Measurements from ENCODE around the gene CD164L2.
A peak's percentile ranks its signal among the peaks of the same experiment; 100 is the strongest.

Gene CD164L2

DNA sequence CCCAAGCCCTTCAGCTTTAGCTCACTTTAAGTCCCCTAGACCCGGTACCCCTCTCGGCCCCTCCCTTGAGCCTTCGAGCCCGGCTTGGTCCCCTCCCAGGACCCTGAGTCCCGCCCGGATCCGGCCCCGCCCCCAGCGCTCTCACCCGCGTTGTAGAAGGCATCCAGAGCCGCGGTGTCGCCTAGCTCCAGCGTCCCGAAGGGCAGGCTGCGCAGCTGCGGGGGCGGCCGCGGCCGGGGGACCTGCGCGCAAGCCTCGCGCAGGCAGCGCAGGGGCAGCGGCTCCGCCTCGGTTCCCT lies 17.1 kb downstream of the CD164L2 start:
- Histone ChIP-seq H3K23ac (ENCODE audit: low read length) (no peak overlapping the region), H3K79me1 (ENCODE audit: low read length) (no peaks in the 10 kb centered on the region), H2AK5ac (ENCODE audit: low read length) (no peak overlapping the region), H3K79me2 (ENCODE audit: control insufficient read depth, insufficient read depth, low read length) (no peaks in the 10 kb centered on the region), H2BK120ac (ENCODE audit: low read depth, low read length) (no peak overlapping the region), H4K5ac (ENCODE audit: low read length) (no peak overlapping the region), H3K4me2 (ENCODE audit: low read length) (peak overlapping the region; percentile 96), H3K9ac (ENCODE audit: low read length) (peak overlapping the region; percentile 89), H3K4me3 (ENCODE audit: low read length) (peak overlapping the region; percentile 53), H3K56ac (ENCODE audit: low read length) (peak overlapping the region; percentile 62), H3K4me1 (ENCODE audit: control insufficient read depth, low read depth, low read length) (peaks cover 3% of the 10 kb centered on the region), H3K27me3 (ENCODE audit: insufficient read depth, low read length, poor library complexity) (no peaks in the 10 kb centered on the region), H3K4ac (ENCODE audit: low read depth, low read length) (peak overlapping the region; percentile 50), H3K27ac (ENCODE audit: low read depth, low read length) (peak overlapping the region; percentile 79), H3K18ac (ENCODE audit: low read length) (peak overlapping the region; percentile 54), H4K8ac (ENCODE audit: low read depth, low read length) (no peak overlapping the region), H2BK15ac (replicated peaks; ENCODE audit: low read depth) (no peak overlapping the region), H2BK5ac (ENCODE audit: low read length) (no peak overlapping the region), H3K36me3 (ENCODE audit: control insufficient read depth, insufficient read depth, low read length) (no peaks in the 10 kb centered on the region)
- DNase-seq = peak; percentile 91
- WGBS (ENCODE audit: extremely low coverage, insufficient coverage, low lambda C conversion rate) = no CpG with 5 or more reads among the region's 30 CpGs

DNA sequence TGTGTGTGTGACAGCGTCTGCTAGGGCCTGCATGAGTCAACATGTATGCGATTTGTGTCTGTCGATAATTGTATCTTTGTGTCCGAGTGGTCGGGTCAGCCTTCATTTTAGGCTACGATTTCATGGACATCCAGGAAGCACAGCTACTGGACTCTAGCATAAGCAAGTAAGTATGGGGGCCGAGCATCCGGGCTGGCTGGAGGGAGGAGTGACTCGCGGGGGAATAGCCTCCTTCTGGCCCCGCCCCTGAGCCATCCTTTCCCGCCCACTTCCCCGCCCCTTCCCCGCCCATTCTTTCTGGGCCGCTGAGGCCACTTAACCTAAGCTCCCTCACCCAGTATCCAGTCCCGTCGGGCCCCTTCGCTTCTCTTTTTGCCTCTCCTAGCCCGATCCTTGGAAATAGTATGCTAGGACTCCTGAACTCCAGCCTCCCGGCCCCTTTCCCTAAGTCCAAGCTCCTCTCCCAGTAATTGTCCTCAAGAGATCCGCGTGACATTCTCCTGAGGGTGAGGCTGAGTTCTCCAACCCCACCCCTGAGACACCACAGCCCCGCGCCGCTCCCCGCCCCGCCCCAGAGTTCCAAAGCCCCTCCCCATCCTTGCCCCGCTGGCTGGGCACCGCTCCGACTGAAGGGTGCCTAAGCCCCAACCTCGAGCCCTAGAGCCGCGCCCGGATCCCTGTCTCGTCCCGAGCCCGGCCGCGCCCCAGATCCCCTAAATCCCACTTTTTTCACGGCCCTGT lies 17.6 kb downstream of the CD164L2 start:
- no CpG with 5 or more reads among the region's 40 CpGs for WGBS (ENCODE audit: extremely low coverage, insufficient coverage, low lambda C conversion rate)
- Histone ChIP-seq H2AK5ac (ENCODE audit: low read length) (no peak overlapping the region), H3K36me3 (ENCODE audit: control insufficient read depth, insufficient read depth, low read length) (no peaks in the 10 kb centered on the region), H3K18ac (ENCODE audit: low read length) (no peak overlapping the region), H3K27ac (ENCODE audit: low read depth, low read length) (no peak overlapping the region), H3K9ac (ENCODE audit: low read length) (peak overlapping the region; percentile 89), H3K23ac (ENCODE audit: low read length) (no peak overlapping the region), H2BK120ac (ENCODE audit: low read depth, low read length) (no peak overlapping the region), H2BK15ac (replicated peaks; ENCODE audit: low read depth) (no peak overlapping the region), H3K4me3 (ENCODE audit: low read length) (peak overlapping the region; percentile 53), H3K27me3 (ENCODE audit: insufficient read depth, low read length, poor library complexity) (no peaks in the 10 kb centered on the region), H3K79me2 (ENCODE audit: control insufficient read depth, insufficient read depth, low read length) (no peaks in the 10 kb centered on the region), H3K56ac (ENCODE audit: low read length) (peak overlapping the region; percentile 62), H3K4me2 (ENCODE audit: low read length) (peak overlapping the region; percentile 81), H3K4me1 (ENCODE audit: control insufficient read depth, low read depth, low read length) (peaks cover 3% of the 10 kb centered on the region), H3K4ac (ENCODE audit: low read depth, low read length) (no peak overlapping the region), H3K79me1 (ENCODE audit: low read length) (no peaks in the 10 kb centered on the region), H4K8ac (ENCODE audit: low read depth, low read length) (no peak overlapping the region), H2BK5ac (ENCODE audit: low read length) (no peak overlapping the region), H4K5ac (ENCODE audit: low read length) (no peak overlapping the region)
- DNase-seq = peak; percentile 94

DNA sequence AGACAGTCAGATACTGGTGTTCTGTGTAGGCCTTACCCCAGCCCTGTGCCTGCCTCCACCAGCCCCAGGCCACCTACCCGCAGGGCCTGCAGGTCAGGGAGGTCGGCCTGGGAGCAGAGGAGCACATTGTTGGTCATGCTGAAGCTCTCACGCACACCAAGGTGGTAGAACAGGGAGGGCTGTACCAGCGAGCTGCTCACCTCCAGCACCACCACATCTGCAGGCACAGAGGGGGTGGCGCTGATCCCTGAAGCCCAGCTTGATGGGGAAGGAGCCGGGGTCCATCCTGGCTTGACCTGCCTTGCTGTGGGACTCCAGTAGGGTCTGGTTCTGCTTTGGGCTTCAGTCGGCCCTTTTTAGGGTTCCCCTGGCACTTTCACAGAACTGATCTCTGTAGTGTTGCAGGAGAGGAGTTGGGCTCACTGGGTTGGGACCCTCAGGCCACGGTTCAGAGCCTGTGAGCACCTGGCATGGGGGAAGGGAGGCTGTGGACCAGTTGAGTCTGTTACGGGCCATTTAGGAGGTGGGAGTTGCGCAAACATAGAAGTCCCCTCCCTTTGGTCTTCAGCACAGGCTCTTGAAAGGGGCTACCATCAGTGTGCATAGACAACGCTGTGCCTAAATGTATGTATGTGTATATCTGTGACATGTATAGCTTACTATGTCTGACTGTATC lies 18.3 kb downstream of the CD164L2 start:
- no peak overlapping the region for H3K18ac ChIP-seq (ENCODE audit: low read length)
- no CpG with 5 or more reads among the region's 11 CpGs for WGBS (ENCODE audit: extremely low coverage, insufficient coverage, low lambda C conversion rate)
- H3K79me1 ChIP-seq (ENCODE audit: low read length) = no peaks in the 10 kb centered on the region
- H3K27me3 ChIP-seq (ENCODE audit: insufficient read depth, low read length, poor library complexity) = no peaks in the 10 kb centered on the region
- H2AK5ac ChIP-seq (ENCODE audit: low read length) = peak overlapping the region; percentile 23
- no peak overlapping the region for H4K8ac ChIP-seq (ENCODE audit: low read depth, low read length)
- no peak overlapping the region for H4K5ac ChIP-seq (ENCODE audit: low read length)
- no peak for DNase-seq
- H3K23ac ChIP-seq (ENCODE audit: low read length) = no peak overlapping the region
- H3K4me2 ChIP-seq (ENCODE audit: low read length) = no peak overlapping the region
- peak overlapping the region; percentile 42 for H3K56ac ChIP-seq (ENCODE audit: low read length)
- no peak overlapping the region for H2BK5ac ChIP-seq (ENCODE audit: low read length)
- no peak overlapping the region for H3K27ac ChIP-seq (ENCODE audit: low read depth, low read length)
- no peaks in the 10 kb centered on the region for H3K79me2 ChIP-seq (ENCODE audit: control insufficient read depth, insufficient read depth, low read length)
- H3K9ac ChIP-seq (ENCODE audit: low read length) = no peak overlapping the region
- H2BK120ac ChIP-seq (ENCODE audit: low read depth, low read length) = no peak overlapping the region
- no peak overlapping the region for H2BK15ac ChIP-seq (replicated peaks; ENCODE audit: low read depth)
- H3K4me3 ChIP-seq (ENCODE audit: low read length) = no peak overlapping the region
- H3K4ac ChIP-seq (ENCODE audit: low read depth, low read length) = no peak overlapping the region
- no peaks in the 10 kb centered on the region for H3K36me3 ChIP-seq (ENCODE audit: control insufficient read depth, insufficient read depth, low read length)
- H3K4me1 ChIP-seq (ENCODE audit: control insufficient read depth, low read depth, low read length) = peaks cover 6% of the 10 kb centered on the region

DNA sequence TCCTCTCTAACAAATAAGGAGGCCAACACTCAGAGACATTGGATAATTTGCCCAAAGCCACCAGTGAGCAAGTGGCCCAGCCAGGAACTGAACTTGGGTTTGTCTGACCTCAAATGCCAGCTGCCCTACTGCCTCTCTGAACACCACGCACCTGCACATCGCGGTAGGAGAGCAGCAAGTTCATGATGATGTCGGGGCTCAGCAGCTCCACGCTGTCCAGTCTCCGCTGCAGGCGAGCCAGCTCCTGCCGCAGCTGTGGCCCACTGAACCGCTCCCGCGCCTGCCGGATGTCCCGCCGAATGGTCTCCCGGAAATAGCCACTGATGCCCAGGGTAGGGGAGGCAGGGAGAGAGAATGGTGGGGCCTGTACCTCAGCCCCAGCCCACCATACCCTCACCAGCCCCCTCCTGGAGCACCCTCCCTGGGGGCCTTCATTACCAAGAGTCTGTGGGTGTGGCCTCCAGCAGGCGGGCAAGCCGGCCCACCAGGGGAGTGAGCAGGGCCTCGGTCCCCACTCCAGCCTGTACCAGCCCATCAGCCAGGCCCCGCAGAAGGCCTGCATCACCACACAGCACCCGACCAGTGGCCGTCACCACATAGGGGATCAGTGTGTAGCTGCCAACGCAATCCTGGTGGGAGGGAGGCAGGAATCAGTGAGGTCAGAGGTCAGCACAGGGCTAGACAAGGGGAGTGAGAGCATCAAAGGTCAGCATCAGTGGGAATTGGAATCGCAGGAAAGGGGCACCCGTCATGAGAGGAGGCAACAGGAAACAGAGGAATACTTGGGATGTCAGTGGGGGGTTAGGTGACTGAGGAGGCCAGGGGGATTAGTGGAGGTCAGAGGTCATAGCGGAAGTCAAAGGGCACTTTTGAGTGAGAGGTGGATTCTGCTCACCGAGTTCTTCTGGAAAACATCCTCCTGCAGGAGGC lies 19.1 kb downstream of the CD164L2 start:
- peaks cover 7% of the 10 kb centered on the region for H3K4me1 ChIP-seq (ENCODE audit: control insufficient read depth, low read depth, low read length)
- no peak overlapping the region for H3K23ac ChIP-seq (ENCODE audit: low read length)
- no peaks in the 10 kb centered on the region for H3K79me1 ChIP-seq (ENCODE audit: low read length)
- H3K4ac ChIP-seq (ENCODE audit: low read depth, low read length) = no peak overlapping the region
- no peak overlapping the region for H3K27ac ChIP-seq (ENCODE audit: low read depth, low read length)
- H3K36me3 ChIP-seq (ENCODE audit: control insufficient read depth, insufficient read depth, low read length) = no peaks in the 10 kb centered on the region
- no CpG with 5 or more reads among the region's 26 CpGs for WGBS (ENCODE audit: extremely low coverage, insufficient coverage, low lambda C conversion rate)
- no peak overlapping the region for H4K8ac ChIP-seq (ENCODE audit: low read depth, low read length)
- H2BK5ac ChIP-seq (ENCODE audit: low read length) = no peak overlapping the region
- DNase-seq = no peak
- no peak overlapping the region for H2BK120ac ChIP-seq (ENCODE audit: low read depth, low read length)
- H3K9ac ChIP-seq (ENCODE audit: low read length) = no peak overlapping the region
- no peak overlapping the region for H4K5ac ChIP-seq (ENCODE audit: low read length)
- no peak overlapping the region for H3K56ac ChIP-seq (ENCODE audit: low read length)
- no peak overlapping the region for H3K18ac ChIP-seq (ENCODE audit: low read length)
- H2BK15ac ChIP-seq (replicated peaks; ENCODE audit: low read depth) = no peak overlapping the region
- no peaks in the 10 kb centered on the region for H3K79me2 ChIP-seq (ENCODE audit: control insufficient read depth, insufficient read depth, low read length)
- H3K4me3 ChIP-seq (ENCODE audit: low read length) = no peak overlapping the region
- no peak overlapping the region for H3K4me2 ChIP-seq (ENCODE audit: low read length)
- H2AK5ac ChIP-seq (ENCODE audit: low read length) = no peak overlapping the region
- no peaks in the 10 kb centered on the region for H3K27me3 ChIP-seq (ENCODE audit: insufficient read depth, low read length, poor library complexity)

DNA sequence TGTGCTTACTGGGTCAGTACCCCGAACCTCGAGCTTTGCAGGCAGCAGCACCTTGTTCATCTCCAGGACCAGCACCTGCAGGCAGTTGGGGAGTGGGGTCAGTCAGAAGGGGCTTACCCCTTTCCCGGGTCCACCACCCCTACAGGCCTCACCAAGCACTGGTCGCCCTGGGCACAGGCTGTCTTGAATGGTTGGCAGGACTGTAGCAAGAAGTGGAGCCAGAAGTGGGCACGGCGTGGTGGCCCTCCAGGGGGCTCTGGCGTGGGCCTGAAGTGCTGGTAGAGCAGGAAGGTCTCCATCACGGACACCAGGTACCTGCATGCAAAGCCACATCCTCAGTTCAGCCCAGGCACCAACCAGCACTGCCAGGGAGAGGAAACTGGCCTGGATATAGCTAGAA lies 21.6 kb downstream of the CD164L2 start:
- DNase-seq = no peak
- no peak overlapping the region for H4K8ac ChIP-seq (ENCODE audit: low read depth, low read length)
- no peak overlapping the region for H3K56ac ChIP-seq (ENCODE audit: low read length)
- no peak overlapping the region for H4K5ac ChIP-seq (ENCODE audit: low read length)
- no peak overlapping the region for H3K23ac ChIP-seq (ENCODE audit: low read length)
- no peaks in the 10 kb centered on the region for H3K79me2 ChIP-seq (ENCODE audit: control insufficient read depth, insufficient read depth, low read length)
- no peaks in the 10 kb centered on the region for H3K36me3 ChIP-seq (ENCODE audit: control insufficient read depth, insufficient read depth, low read length)
- H2BK120ac ChIP-seq (ENCODE audit: low read depth, low read length) = no peak overlapping the region
- no peak overlapping the region for H3K27ac ChIP-seq (ENCODE audit: low read depth, low read length)
- no CpG with 5 or more reads among the region's 8 CpGs for WGBS (ENCODE audit: extremely low coverage, insufficient coverage, low lambda C conversion rate)
- H2BK15ac ChIP-seq (replicated peaks; ENCODE audit: low read depth) = no peak overlapping the region
- H3K79me1 ChIP-seq (ENCODE audit: low read length) = no peaks in the 10 kb centered on the region
- no peak overlapping the region for H3K4ac ChIP-seq (ENCODE audit: low read depth, low read length)
- H3K18ac ChIP-seq (ENCODE audit: low read length) = no peak overlapping the region
- H3K4me3 ChIP-seq (ENCODE audit: low read length) = no peak overlapping the region
- H2AK5ac ChIP-seq (ENCODE audit: low read length) = no peak overlapping the region
- H2BK5ac ChIP-seq (ENCODE audit: low read length) = no peak overlapping the region
- H3K4me1 ChIP-seq (ENCODE audit: control insufficient read depth, low read depth, low read length) = peaks cover 9% of the 10 kb centered on the region
- no peak overlapping the region for H3K4me2 ChIP-seq (ENCODE audit: low read length)
- no peak overlapping the region for H3K9ac ChIP-seq (ENCODE audit: low read length)
- H3K27me3 ChIP-seq (ENCODE audit: insufficient read depth, low read length, poor library complexity) = no peaks in the 10 kb centered on the region

Measured in mesendoderm (in vitro differentiated cells).